ENCODE results near the gene CFAP61. TPM values are rescaled to one million over a fixed set of nuclear protein-coding genes. Genes with fewer than 3 reads are reported as not detected.

CFAP61 gene
- total and polyA plus RNA-seq, 11 donors = 12.1 to 102 (median 41.8) TPM

DNA sequence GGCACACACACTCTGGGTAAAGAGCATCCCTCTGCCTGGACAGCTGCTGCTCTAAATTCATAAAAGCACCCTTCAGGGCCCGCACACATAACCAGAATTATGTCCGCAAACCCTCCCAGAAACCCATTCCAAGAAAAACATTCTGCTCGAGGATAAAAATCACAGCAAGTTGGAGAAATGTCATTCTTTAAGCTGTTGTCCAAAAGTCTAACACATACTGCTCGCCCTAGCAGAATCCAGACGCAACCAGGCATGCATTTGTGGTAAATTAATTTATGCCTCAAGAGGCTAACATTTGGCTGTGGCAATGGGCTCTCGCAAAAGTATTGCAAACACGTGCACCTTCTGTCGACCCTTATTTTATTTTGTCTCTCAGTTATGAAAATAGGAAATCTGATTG lies 199.5 kb downstream of the CFAP61 start:
- no peaks in the 10 kb centered on the region for H3K36me3 ChIP-seq
- DNase-seq = no peak
- no peak overlapping the region for H3K27ac ChIP-seq
- H3K4me3 ChIP-seq = no peak overlapping the region
- no peak for ATAC-seq
- peaks cover 0 to 3% (median 0%) of the 10 kb centered on the region in 9 donors for H3K27me3 ChIP-seq
- no peak for TF ChIP-seq POLR2A (IDR thresholded peaks at IDR 0.05)
- TF ChIP-seq, protein P1, sequence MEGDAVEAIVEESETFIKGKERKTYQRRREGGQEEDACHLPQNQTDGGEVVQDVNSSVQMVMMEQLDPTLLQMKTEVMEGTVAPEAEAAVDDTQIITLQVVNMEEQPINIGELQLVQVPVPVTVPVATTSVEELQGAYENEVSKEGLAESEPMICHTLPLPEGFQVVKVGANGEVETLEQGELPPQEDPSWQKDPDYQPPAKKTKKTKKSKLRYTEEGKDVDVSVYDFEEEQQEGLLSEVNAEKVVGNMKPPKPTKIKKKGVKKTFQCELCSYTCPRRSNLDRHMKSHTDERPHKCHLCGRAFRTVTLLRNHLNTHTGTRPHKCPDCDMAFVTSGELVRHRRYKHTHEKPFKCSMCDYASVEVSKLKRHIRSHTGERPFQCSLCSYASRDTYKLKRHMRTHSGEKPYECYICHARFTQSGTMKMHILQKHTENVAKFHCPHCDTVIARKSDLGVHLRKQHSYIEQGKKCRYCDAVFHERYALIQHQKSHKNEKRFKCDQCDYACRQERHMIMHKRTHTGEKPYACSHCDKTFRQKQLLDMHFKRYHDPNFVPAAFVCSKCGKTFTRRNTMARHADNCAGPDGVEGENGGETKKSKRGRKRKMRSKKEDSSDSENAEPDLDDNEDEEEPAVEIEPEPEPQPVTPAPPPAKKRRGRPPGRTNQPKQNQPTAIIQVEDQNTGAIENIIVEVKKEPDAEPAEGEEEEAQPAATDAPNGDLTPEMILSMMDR (IDR thresholded peaks at IDR 0.05) = no peak
- no peaks in the 10 kb centered on the region for H3K4me1 ChIP-seq
- intact Hi-C loops (cut with DNase I) = no loop called here
- H3K9me3 ChIP-seq = no peaks in the 10 kb centered on the region
- 68 to 83% (median 76%) methylated on average over 8 of the region's 8 CpGs for WGBS, 4 donors

- Histone ChIP-seq H3K27me3 (no peaks in the 10 kb centered on the region), H3K27ac (no peak overlapping the region), H3K9me3 (no peaks in the 10 kb centered on the region), H3K4me3 (no peak overlapping the region), H3K4me1 (no peaks in the 10 kb centered on the region), H3K36me3 (no peaks in the 10 kb centered on the region)
- DNase-seq = no peak
- 69 to 85% (median 78%) methylated on average over 6 of the region's 6 CpGs for WGBS, 4 donors
- ATAC-seq = no peak
- intact Hi-C loops (cut with DNase I) = no loop called here
- TF ChIP-seq, protein P1 (IDR thresholded peaks at IDR 0.05) = no peak
- TF ChIP-seq POLR2A (IDR thresholded peaks at IDR 0.05) = no peak
Observed at GRCh38 chr20:20253039-20253743, 200.9 kb downstream of the CFAP61 start.

DNA sequence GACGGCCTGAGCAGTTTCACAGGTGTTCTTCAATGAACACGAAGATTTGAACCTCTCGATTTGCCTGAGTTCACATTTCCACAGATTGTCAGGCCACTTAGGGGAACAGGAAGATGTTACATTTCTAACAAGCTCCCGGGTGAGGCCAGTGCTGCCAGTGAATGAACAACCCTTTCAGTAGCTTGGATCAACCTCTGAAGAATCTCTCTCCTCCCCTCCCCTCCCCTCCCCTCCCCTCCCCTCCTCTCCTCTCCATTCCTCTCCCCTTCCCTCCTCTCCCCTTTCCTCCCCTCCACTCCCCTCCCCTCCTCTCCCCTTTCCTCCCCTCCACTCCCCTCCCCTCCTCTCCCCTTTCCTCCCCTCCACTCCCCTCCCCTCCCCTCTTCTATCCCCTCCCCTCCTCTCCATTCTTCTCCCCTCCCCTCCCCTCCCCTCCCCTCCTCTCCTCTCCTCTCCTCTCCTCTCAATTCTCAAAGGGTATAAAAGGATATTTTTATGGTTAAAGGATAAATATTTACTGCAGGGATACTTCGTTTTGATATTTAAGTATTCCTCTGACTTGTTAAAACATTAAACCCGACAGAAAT lies 201.5 kb downstream of the CFAP61 start:
- ATAC-seq = no peak
- no peaks in the 10 kb centered on the region for H3K27me3 ChIP-seq
- 63 to 79% (median 75%) methylated on average over 6 of the region's 6 CpGs for WGBS, 4 donors
- no peak for DNase-seq
- H3K4me1 ChIP-seq = no peaks in the 10 kb centered on the region
- no peaks in the 10 kb centered on the region for H3K9me3 ChIP-seq
- H3K27ac ChIP-seq = no peak overlapping the region
- no peak overlapping the region for H3K4me3 ChIP-seq
- TF ChIP-seq, protein P1 (IDR thresholded peaks at IDR 0.05) = no peak
- TF ChIP-seq POLR2A (IDR thresholded peaks at IDR 0.05) = no peak
- intact Hi-C loops (cut with DNase I) = no loop called here
- no peaks in the 10 kb centered on the region for H3K36me3 ChIP-seq

DNA sequence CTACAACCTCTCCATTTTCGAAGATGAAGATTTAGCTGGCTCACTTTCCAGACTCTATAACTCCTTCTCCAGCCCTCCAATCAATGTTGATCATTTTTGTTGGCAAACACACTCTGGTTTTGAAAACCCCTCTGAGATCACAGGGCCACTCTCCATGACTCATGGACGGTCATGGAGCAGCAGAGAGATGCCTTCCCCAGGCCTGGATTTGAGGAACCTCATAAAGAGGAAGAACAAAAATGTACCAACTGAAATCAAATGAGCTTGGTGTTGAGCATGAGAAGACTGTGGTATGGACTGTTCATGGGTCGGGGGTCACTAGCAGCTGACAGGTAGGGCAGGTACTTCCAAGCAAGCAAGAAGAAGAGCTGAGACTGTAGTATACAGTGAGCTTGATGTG lies 202.8 kb downstream of the CFAP61 start:
- DNase-seq (no peak), ATAC-seq (peak in 2 of 4 donors; percentile 22 to 70)
- peaks cover 0 to 4% (median 0%) of the 10 kb centered on the region in 12 donors for H3K4me1 ChIP-seq
- TF ChIP-seq POLR2A (IDR thresholded peaks at IDR 0.05) = no peak
- TF ChIP-seq, protein P1 (IDR thresholded peaks at IDR 0.05) = no peak
- WGBS, 4 donors = 61 to 73% (median 68%) methylated on average over 3 of the region's 3 CpGs
- no peaks in the 10 kb centered on the region for H3K9me3 ChIP-seq
- no peaks in the 10 kb centered on the region for H3K27me3 ChIP-seq
- H3K4me3 ChIP-seq = no peak overlapping the region
- H3K36me3 ChIP-seq = no peaks in the 10 kb centered on the region
- H3K27ac ChIP-seq = peak overlapping the region in 1 of 12 donors; percentile 1
- intact Hi-C loops (cut with DNase I) = no loop called here

Measured in heart left ventricle (tissue), 16 donors.